Activated CD8-positive, alpha-beta memory T cell treated with anti-CD3 and anti-CD28 coated beads for 36 hours (primary cell): Measurements from ENCODE around the gene DACT3. TPM values are rescaled to one million over a fixed set of nuclear protein-coding genes. Genes with fewer than 3 reads are reported as not detected.

Source experiments
- CTCF ChIA-PET: fragments of 350-600 bp; sonication (Branson Sonifier 250); formaldehyde crosslinking; loops from one replicate; lab custom pipeline; 2021; ENCODE audit warnings: antibody characterized with exemption; lab: Charles Lee
- POLR2A ChIA-PET: fragments of 350-600 bp; sonication (Branson Sonifier 250); formaldehyde crosslinking; loops from one replicate; lab custom pipeline; 2021; ENCODE audit warnings: antibody characterized with exemption; lab: Charles Lee
- total RNA-seq, 2 experiments: library from RNA; stranded (reverse); gene quantifications; one replicate each; pipeline ENCODE4 v1.2.3, GENCODE V29; 2021

The DACT3 gene
- total RNA-seq, 2 experiments from 2014 or later = 1.8 to 2.0 TPM

- ChIA-PET CTCF (interaction anchor here (1.7 kb wide), 1 partner anchor 53 kb away, joined by 5 read pairs; no protein-coding TSS in a partner anchor), POLR2A (no interaction called here)
These were observed 52.2 kb downstream of the DACT3 start for GRCh38 chr19:46608581-46609345.

GRCh38 chr19:46608178-46608577 is 52.8 kb downstream of the DACT3 start:
- POLR2A ChIA-PET = no interaction called here
- CTCF ChIA-PET = interaction anchor here (0.5 kb wide), 1 partner anchor 142 kb away, joined by 3 read pairs; no protein-coding TSS in a partner anchor

GRCh38 chr19:46607448-46607841 is 53.5 kb downstream of the DACT3 start:
- ChIA-PET POLR2A (interaction anchor here (1.6 kb wide), 1 partner anchor 54 kb away, joined by 3 read pairs; the partner anchor contains the start of gene DACT3), CTCF (interaction anchor here (0.5 kb wide), 1 partner anchor 143 kb away, joined by 3 read pairs; no protein-coding TSS in a partner anchor)

GRCh38 chr19:46606681-46607447 is 54.1 kb downstream of the DACT3 start:
- ChIA-PET POLR2A (interaction anchor here (1.6 kb wide), 1 partner anchor 54 kb away, joined by 3 read pairs; the partner anchor contains the start of gene DACT3), CTCF (interaction anchor here (1.0 kb wide), 1 partner anchor 7 kb away, joined by 4 read pairs; no protein-coding TSS in a partner anchor)

- CTCF ChIA-PET = interaction anchor here (1.0 to 1.6 kb wide), 2 partner anchors 8 to 11 kb away, joined by 4 to 6 read pairs; no protein-coding TSS in a partner anchor
- POLR2A ChIA-PET = interaction anchor here (1.6 kb wide), 1 partner anchor 55 kb away, joined by 3 read pairs; the partner anchor contains the start of gene DACT3
These were observed 55.0 kb downstream of the DACT3 start for GRCh38 chr19:46606019-46606418.

- ChIA-PET CTCF (interaction anchor here (1.0 to 1.6 kb wide), 3 partner anchors 9 to 57 kb away, joined by 4 to 6 read pairs (median 4); no protein-coding TSS in a partner anchor), POLR2A (no interaction called here)
These were observed 55.6 kb downstream of the DACT3 start for GRCh38 chr19:46605356-46605821.

GRCh38 chr19:46604781-46605355 is 56.1 kb downstream of the DACT3 start:
- CTCF ChIA-PET = interaction anchor here (1.6 to 5.1 kb wide), 3 partner anchors 8 to 57 kb away, joined by 4 to 36 read pairs (median 6); no protein-coding TSS in a partner anchor
- POLR2A ChIA-PET = no interaction called here

GRCh38 chr19:46603752-46604231 is 57.2 kb downstream of the DACT3 start:
- ChIA-PET CTCF (interaction anchor here (0.5 to 5.1 kb wide), 4 partner anchors 9 to 301 kb away, joined by 3 to 36 read pairs (median 8); no protein-coding TSS in a partner anchor), POLR2A (interaction anchor here (3.6 kb wide), 1 partner anchor 8 kb away, joined by 30 read pairs; no protein-coding TSS in a partner anchor)

- POLR2A ChIA-PET = interaction anchor here (0.8 to 3.6 kb wide), 2 partner anchors 8 to 101 kb away, joined by 3 to 30 read pairs; no protein-coding TSS in a partner anchor
- CTCF ChIA-PET = interaction anchor here (0.5 to 5.1 kb wide), 3 partner anchors 10 to 302 kb away, joined by 3 to 36 read pairs (median 11); no protein-coding TSS in a partner anchor
These were observed 57.8 kb downstream of the DACT3 start for GRCh38 chr19:46603195-46603637.

- POLR2A ChIA-PET = interaction anchor here (0.6 to 3.6 kb wide), 9 partner anchors 9 to 654 kb away, joined by 3 to 30 read pairs (median 3); partner anchors contain the start of genes DACT3 and SLC1A5
- CTCF ChIA-PET = interaction anchor here (0.8 to 5.1 kb wide), 4 partner anchors 10 to 107 kb away, joined by 3 to 36 read pairs (median 8); partner anchors contain the start of gene PNMA8B
These were observed 58.4 kb downstream of the DACT3 start for GRCh38 chr19:46602392-46603194.

GRCh38 chr19:46601318-46602224 is 59.4 kb downstream of the DACT3 start, which contains the start of gene CALM3:
Gene CALM3 (plus strand): TSS chr19:46601330. CDS start chr19:46601435, 105 bp downstream.
- CTCF ChIA-PET = interaction anchor here (0.8 to 5.1 kb wide), 6 partner anchors 12 to 106 kb away, joined by 3 to 36 read pairs (median 6); partner anchors contain the start of genes DACT3 and PNMA8B
- POLR2A ChIA-PET = interaction anchor here (0.6 to 3.6 kb wide), 12 partner anchors 8 to 655 kb away, joined by 3 to 30 read pairs (median 4); partner anchors contain the start of genes DACT3 and SLC1A5

- ChIA-PET POLR2A (interaction anchor here (0.5 to 3.6 kb wide), 9 partner anchors 9 to 697 kb away, joined by 3 to 30 read pairs (median 3); partner anchors contain the start of gene DACT3), CTCF (interaction anchor here (0.6 to 5.1 kb wide), 5 partner anchors 12 to 71 kb away, joined by 3 to 36 read pairs (median 4); partner anchors contain the start of gene DACT3)
These were observed 60.3 kb downstream of the DACT3 start for GRCh38 chr19:46600384-46601317.

- ChIA-PET POLR2A (interaction anchor here (0.5 to 3.6 kb wide), 5 partner anchors 12 to 918 kb away, joined by 3 to 30 read pairs (median 6); partner anchors contain the start of gene DACT3), CTCF (interaction anchor here (0.6 to 5.1 kb wide), 5 partner anchors 13 to 71 kb away, joined by 3 to 36 read pairs (median 4); partner anchors contain the start of gene DACT3)
These were observed 61.1 kb downstream of the DACT3 start for GRCh38 chr19:46599716-46600373.
